Measurements from ENCODE around the gene LAMA5.
A peak's percentile ranks its signal among the peaks of the same experiment; 100 is the strongest.

LAMA5 gene

GRCh38 chr20:62392621-62393334 lies 25.7 kb upstream of the LAMA5 start:
- Histone ChIP-seq H3K9me3 (ENCODE audit: insufficient read depth, low read depth, low read length) (no peaks in the 10 kb centered on the region), H3K9ac (ENCODE audit: low read depth, low read length) (no peak overlapping the region), H3K27ac (ENCODE audit: low read depth, low read length) (no peak overlapping the region), H3K4me3 (ENCODE audit: low read length) (no peak overlapping the region), H3K27me3 (ENCODE audit: insufficient read depth, low read length) (no peaks in the 10 kb centered on the region), H3K4me1 (ENCODE audit: insufficient read depth, low read length) (peaks cover 4% of the 10 kb centered on the region; the same call in 1 of the 2 replicates), H3K36me3 (ENCODE audit: insufficient read depth, low read length) (peaks cover 31% of the 10 kb centered on the region)
- WGBS = 92% methylated on average over 21 of the region's 21 CpGs

GRCh38 chr20:62392077-62392418 lies 24.9 kb upstream of the LAMA5 start:
- Histone ChIP-seq H3K9me3 (ENCODE audit: insufficient read depth, low read depth, low read length) (no peaks in the 10 kb centered on the region), H3K4me1 (ENCODE audit: insufficient read depth, low read length) (peaks cover 6% of the 10 kb centered on the region; the same call in 1 of the 2 replicates), H3K27ac (ENCODE audit: low read depth, low read length) (no peak overlapping the region), H3K27me3 (ENCODE audit: insufficient read depth, low read length) (no peaks in the 10 kb centered on the region), H3K9ac (ENCODE audit: low read depth, low read length) (no peak overlapping the region), H3K36me3 (ENCODE audit: insufficient read depth, low read length) (peaks cover 34% of the 10 kb centered on the region), H3K4me3 (ENCODE audit: low read length) (no peak overlapping the region)
- WGBS = 95% methylated on average over 10 of the region's 10 CpGs

DNA sequence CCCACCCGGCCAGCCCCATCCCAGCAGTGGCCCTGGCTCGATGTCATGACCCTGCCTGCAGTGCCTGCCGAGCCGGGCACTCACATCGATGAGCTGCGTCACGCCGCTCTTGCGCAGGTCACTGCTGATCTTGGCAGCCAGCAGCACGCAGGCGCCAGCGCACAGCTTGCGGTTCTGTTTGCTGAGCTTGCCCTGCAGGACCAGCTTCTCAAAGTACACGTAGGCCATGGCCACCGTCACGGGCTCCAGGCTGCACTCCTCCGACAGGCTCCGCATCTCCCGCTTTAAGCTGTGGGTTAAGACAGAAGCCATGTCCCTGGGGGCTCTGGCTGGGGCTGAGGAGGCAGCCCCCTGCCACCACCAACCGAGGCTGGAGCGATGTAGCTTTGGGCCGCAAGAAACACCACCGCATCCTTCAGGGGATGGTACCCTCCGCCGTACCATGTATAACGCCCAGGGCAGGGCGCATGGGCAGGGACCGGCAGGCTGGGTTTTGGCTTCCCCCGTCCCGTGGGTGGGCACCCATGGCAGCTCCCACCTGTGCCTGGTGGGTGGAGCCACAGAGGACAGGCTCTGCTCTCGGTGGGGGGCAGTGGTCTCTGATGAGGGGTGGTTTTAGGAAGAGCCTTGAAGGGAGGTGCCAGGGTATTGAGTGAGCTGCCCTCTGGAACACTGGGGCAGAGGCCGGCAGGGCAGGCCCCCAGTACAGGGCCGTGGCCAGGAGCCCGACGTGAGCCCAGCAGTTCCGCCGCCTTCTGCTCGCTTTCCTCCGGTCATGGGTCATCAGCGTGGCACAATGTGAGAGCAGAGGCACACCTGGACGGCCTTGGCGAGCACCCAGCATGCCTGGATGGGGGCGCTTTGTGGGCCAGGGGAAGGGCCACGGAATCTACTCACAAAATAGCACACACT lies 24.3 kb upstream of the LAMA5 start:
- H3K36me3 ChIP-seq (ENCODE audit: insufficient read depth, low read length) = peaks cover 34% of the 10 kb centered on the region
- no peak overlapping the region for H3K9ac ChIP-seq (ENCODE audit: low read depth, low read length)
- H3K9me3 ChIP-seq (ENCODE audit: insufficient read depth, low read depth, low read length) = no peaks in the 10 kb centered on the region
- H3K4me3 ChIP-seq (ENCODE audit: low read length) = no peak overlapping the region
- no peak overlapping the region for H3K27ac ChIP-seq (ENCODE audit: low read depth, low read length)
- peaks cover 6% of the 10 kb centered on the region; the same call in 1 of the 2 replicates for H3K4me1 ChIP-seq (ENCODE audit: insufficient read depth, low read length)
- H3K27me3 ChIP-seq (ENCODE audit: insufficient read depth, low read length) = no peaks in the 10 kb centered on the region
- 95% methylated on average over 44 of the region's 44 CpGs for WGBS

GRCh38 chr20:62390317-62391164 lies 23.4 kb upstream of the LAMA5 start:
- Histone ChIP-seq H3K27ac (ENCODE audit: low read depth, low read length) (peak overlapping the region; percentile 19; the same call in 1 of the 2 replicates), H3K9ac (ENCODE audit: low read depth, low read length) (no peak overlapping the region), H3K4me1 (ENCODE audit: insufficient read depth, low read length) (peaks cover 6% of the 10 kb centered on the region; the same call in 1 of the 2 replicates), H3K36me3 (ENCODE audit: insufficient read depth, low read length) (peaks cover 34% of the 10 kb centered on the region), H3K27me3 (ENCODE audit: insufficient read depth, low read length) (no peaks in the 10 kb centered on the region), H3K9me3 (ENCODE audit: insufficient read depth, low read depth, low read length) (no peaks in the 10 kb centered on the region), H3K4me3 (ENCODE audit: low read length) (no peak overlapping the region)
- WGBS = 92% methylated on average over 29 of the region's 29 CpGs

GRCh38 chr20:62389601-62390087 lies 22.5 kb upstream of the LAMA5 start:
- H3K27ac ChIP-seq (ENCODE audit: low read depth, low read length) = no peak overlapping the region
- 94% methylated on average over 5 of the region's 5 CpGs for WGBS

GRCh38 chr20:62388839-62389600 lies 21.9 kb upstream of the LAMA5 start:
- H3K27ac ChIP-seq (ENCODE audit: low read depth, low read length) = 0 out of 2 replicates have a peak overlapping the region, but pooled peaks have one; percentile 9
- H3K4me1 ChIP-seq (ENCODE audit: insufficient read depth, low read length) = peaks cover 10% of the 10 kb centered on the region; the same call in 1 of the 2 replicates
- H3K4me3 ChIP-seq (ENCODE audit: low read length) = no peak overlapping the region
- H3K9ac ChIP-seq (ENCODE audit: low read depth, low read length) = no peak overlapping the region
- 91% methylated on average over 11 of the region's 11 CpGs for WGBS
- no peaks in the 10 kb centered on the region for H3K27me3 ChIP-seq (ENCODE audit: insufficient read depth, low read length)
- H3K9me3 ChIP-seq (ENCODE audit: insufficient read depth, low read depth, low read length) = no peaks in the 10 kb centered on the region
- H3K36me3 ChIP-seq (ENCODE audit: insufficient read depth, low read length) = peaks cover 34% of the 10 kb centered on the region

More at GRCh38 chr20:62389601-62390087, 22.5 kb upstream of the LAMA5 start:
- no peaks in the 10 kb centered on the region for H3K27me3 ChIP-seq (ENCODE audit: insufficient read depth, low read length)
- peaks cover 34% of the 10 kb centered on the region for H3K36me3 ChIP-seq (ENCODE audit: insufficient read depth, low read length)
- peaks cover 10% of the 10 kb centered on the region; the same call in 1 of the 2 replicates for H3K4me1 ChIP-seq (ENCODE audit: insufficient read depth, low read length)
- H3K9me3 ChIP-seq (ENCODE audit: insufficient read depth, low read depth, low read length) = no peaks in the 10 kb centered on the region
- H3K9ac ChIP-seq (ENCODE audit: low read depth, low read length) = no peak overlapping the region
- H3K4me3 ChIP-seq (ENCODE audit: low read length) = no peak overlapping the region

DNA sequence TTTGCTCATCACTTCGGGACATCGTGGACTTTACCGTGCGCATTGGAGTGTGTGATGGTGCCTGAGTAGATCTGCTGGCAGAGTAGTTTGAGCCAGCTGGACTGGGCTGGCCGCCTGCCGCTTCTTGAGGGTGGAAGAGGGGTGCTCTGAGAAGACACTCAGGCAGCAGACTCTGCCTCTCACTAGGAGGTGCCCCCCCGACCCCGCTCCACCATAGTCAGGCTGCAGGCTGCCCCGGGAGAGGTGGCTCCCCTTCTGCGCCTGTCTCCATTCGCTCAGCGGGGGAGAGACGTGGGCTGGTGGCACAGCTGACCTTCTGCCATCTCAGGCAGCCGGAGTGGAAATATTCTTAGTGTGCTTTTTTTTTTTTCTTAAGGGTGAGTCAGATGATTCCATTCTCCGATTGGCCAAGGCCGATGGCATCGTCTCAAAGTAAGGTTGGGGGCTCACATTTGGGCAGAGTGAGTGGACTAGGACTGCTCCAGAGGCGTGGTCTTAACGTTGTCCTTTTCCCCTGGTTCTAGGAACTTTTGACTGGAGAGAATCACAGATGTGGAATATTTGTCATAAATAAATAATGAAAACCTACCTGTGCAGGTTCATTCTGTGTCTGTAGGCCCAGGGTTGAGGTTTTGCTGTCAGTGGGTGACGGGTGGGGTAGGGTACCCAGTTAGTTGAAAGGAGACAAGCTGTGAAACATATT lies 21.0 kb upstream of the LAMA5 start:
- H3K27ac ChIP-seq (ENCODE audit: low read depth, low read length) = peak overlapping the region; percentile 76
- H3K4me3 ChIP-seq (ENCODE audit: low read length) = peak overlapping the region; percentile 99
- H3K9ac ChIP-seq (ENCODE audit: low read depth, low read length) = peak overlapping the region; percentile 98
- H3K4me1 ChIP-seq (ENCODE audit: insufficient read depth, low read length) = peaks cover 10% of the 10 kb centered on the region; the same call in 1 of the 2 replicates
- peaks cover 34% of the 10 kb centered on the region for H3K36me3 ChIP-seq (ENCODE audit: insufficient read depth, low read length)
- no peaks in the 10 kb centered on the region for H3K27me3 ChIP-seq (ENCODE audit: insufficient read depth, low read length)
- WGBS = 88% methylated on average over 20 of the region's 20 CpGs
- no peaks in the 10 kb centered on the region for H3K9me3 ChIP-seq (ENCODE audit: insufficient read depth, low read depth, low read length)

- Histone ChIP-seq H3K36me3 (ENCODE audit: insufficient read depth, low read length) (peaks cover 35% of the 10 kb centered on the region), H3K27ac (ENCODE audit: low read depth, low read length) (peak overlapping the region; percentile 76), H3K4me1 (ENCODE audit: insufficient read depth, low read length) (peaks cover 10% of the 10 kb centered on the region; the same call in 1 of the 2 replicates), H3K27me3 (ENCODE audit: insufficient read depth, low read length) (no peaks in the 10 kb centered on the region), H3K9me3 (ENCODE audit: insufficient read depth, low read depth, low read length) (no peaks in the 10 kb centered on the region), H3K4me3 (ENCODE audit: low read length) (peak overlapping the region; percentile 99), H3K9ac (ENCODE audit: low read depth, low read length) (peak overlapping the region; percentile 98)
- WGBS = 4% methylated on average over 47 of the region's 47 CpGs
These were observed 20.3 kb upstream of the LAMA5 start for GRCh38 chr20:62387219-62387913.

DNA sequence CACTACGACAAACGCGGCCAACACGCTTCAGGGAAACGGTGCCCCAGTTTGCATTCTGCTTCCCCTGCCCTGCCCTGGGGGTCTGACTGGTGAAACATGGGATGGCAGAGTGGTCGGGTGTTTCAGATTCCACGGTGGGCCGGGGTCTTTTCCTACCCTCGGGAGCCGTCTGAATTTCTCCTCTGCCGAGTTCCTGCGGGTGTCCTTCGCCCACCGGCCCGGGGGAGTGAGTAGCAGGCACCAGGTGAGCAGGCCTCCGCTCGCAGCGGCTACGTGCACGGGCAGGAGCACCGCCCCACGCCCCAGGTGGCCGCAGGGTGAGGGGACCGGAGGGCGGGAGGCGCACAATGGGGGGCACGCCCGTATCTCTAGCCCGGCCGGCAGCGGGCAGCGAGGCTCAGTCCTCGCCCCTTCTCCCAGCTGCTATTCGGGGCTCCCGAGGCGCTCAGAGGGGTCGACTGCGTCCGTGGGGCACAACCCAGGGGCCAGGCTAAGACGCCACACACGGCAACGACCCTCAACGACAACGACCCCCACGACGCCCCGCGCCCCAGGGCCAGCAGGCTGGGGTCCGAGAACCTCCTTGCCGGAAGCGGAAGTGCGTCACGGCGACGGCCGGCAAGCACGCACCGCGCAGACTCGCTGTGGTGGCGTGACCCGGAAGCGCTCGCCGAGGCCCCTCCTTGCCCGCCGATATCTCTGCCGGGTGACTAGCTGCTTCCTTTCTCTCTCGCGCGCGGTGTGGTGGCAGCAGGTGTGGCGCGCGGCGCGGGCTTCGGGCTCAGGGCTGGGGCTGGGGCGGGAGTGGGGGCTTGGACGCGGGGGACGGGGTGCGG lies 19.5 kb upstream of the LAMA5 start, which contains the start of gene RPS21:
RPS21 (plus strand) TSS at position 721 of the 836 bp plus-strand sequence. CDS start 236 bp downstream, outside the sequence.
- Histone ChIP-seq H3K27me3 (ENCODE audit: insufficient read depth, low read length) (no peaks in the 10 kb centered on the region), H3K27ac (ENCODE audit: low read depth, low read length) (peak within 1 kb of the TSS; percentile 89), H3K9me3 (ENCODE audit: insufficient read depth, low read depth, low read length) (no peaks in the 10 kb centered on the region), H3K9ac (ENCODE audit: low read depth, low read length) (peak within 1 kb of the TSS; percentile 98), H3K36me3 (ENCODE audit: insufficient read depth, low read length) (peaks cover 43% of the 10 kb centered on the region), H3K4me1 (ENCODE audit: insufficient read depth, low read length) (peaks cover 10% of the 10 kb centered on the region; the same call in 1 of the 2 replicates), H3K4me3 (ENCODE audit: low read length) (peak within 1 kb of the TSS; percentile 99)
- under 1% methylated on average over 83 of the region's 83 CpGs for WGBS

Data from HUES64 (cell line).